Measurements from ENCODE around the gene RAI14.

RAI14 gene

GRCh38 chr5:34656001-34656699, at the start of gene RAI14:
Gene RAI14 (plus strand): TSS chr5:34656328. CDS start chr5:34686920, 30,592 bp downstream.
- peak; percentile 94 for DNase-seq (ENCODE audit: low spot score)

GRCh38 chr5:34608368-34608767, 47.8 kb upstream of the RAI14 start:
- no peak for DNase-seq (ENCODE audit: low spot score)

- no peak for DNase-seq (ENCODE audit: low spot score)
These were observed 47.1 kb upstream of the RAI14 start for GRCh38 chr5:34608859-34609648.

GRCh38 chr5:34609951-34610441, 46.1 kb upstream of the RAI14 start:
- DNase-seq (ENCODE audit: low spot score) = no peak

GRCh38 chr5:34610546-34610945, 45.6 kb upstream of the RAI14 start:
- no peak for DNase-seq (ENCODE audit: low spot score)

GRCh38 chr5:34611464-34612415, 44.4 kb upstream of the RAI14 start:
- DNase-seq (ENCODE audit: low spot score) = no peak

GRCh38 chr5:34616651-34617050, 39.5 kb upstream of the RAI14 start:
- no peak for DNase-seq (ENCODE audit: low spot score)

GRCh38 chr5:34618371-34619065, 37.6 kb upstream of the RAI14 start:
- DNase-seq (ENCODE audit: low spot score) = no peak

- DNase-seq (ENCODE audit: low spot score) = no peak
These were observed 35.9 kb upstream of the RAI14 start for GRCh38 chr5:34620185-34620584.

GRCh38 chr5:34621277-34622097, 34.6 kb upstream of the RAI14 start:
- DNase-seq (ENCODE audit: low spot score) = no peak

GRCh38 chr5:34622098-34622400, 34.1 kb upstream of the RAI14 start:
- no peak for DNase-seq (ENCODE audit: low spot score)

GRCh38 chr5:34624691-34625090, 31.4 kb upstream of the RAI14 start:
- no peak for DNase-seq (ENCODE audit: low spot score)

GRCh38 chr5:34625246-34625645, 30.9 kb upstream of the RAI14 start:
- no peak for DNase-seq (ENCODE audit: low spot score)

GRCh38 chr5:34626036-34626435, 30.1 kb upstream of the RAI14 start:
- no peak for DNase-seq (ENCODE audit: low spot score)

- DNase-seq (ENCODE audit: low spot score) = no peak
These were observed 29.4 kb upstream of the RAI14 start for GRCh38 chr5:34626751-34627150.

GRCh38 chr5:34627794-34628193, 28.3 kb upstream of the RAI14 start:
- no peak for DNase-seq (ENCODE audit: low spot score)

GRCh38 chr5:34628373-34628772, 27.8 kb upstream of the RAI14 start:
- no peak for DNase-seq (ENCODE audit: low spot score)

GRCh38 chr5:34630596-34630995, 25.5 kb upstream of the RAI14 start:
- no peak for DNase-seq (ENCODE audit: low spot score)

GRCh38 chr5:34632807-34633422, 23.2 kb upstream of the RAI14 start:
- DNase-seq (ENCODE audit: low spot score) = no peak

GRCh38 chr5:34639852-34640626, 16.1 kb upstream of the RAI14 start:
- DNase-seq (ENCODE audit: low spot score) = no peak

Data from HuH-7 (cell line).